Liver (tissue), 9 donors: Measurements from ENCODE around the gene SALL1. TPM values are rescaled to one million over a fixed set of nuclear protein-coding genes. Genes with fewer than 3 reads are reported as not detected.
A peak's percentile ranks its signal among the peaks of the same experiment; 100 is the strongest.

ENCODE experiments used
- DNase-seq: peaks from one replicate; pipeline ENCODE4 v3.0.0-alpha.2; 2017; ENCODE audit warnings: low spot score
- H3K27ac ChIP-seq, 2 donors: one replicate each; pipeline ENCODE4 v1.7.0; 2013; ENCODE audit warnings: inconsistent platforms in 2 of 2, low read length in 2 of 2, control low read depth in 1 of 2, low read depth in 1 of 2, mild to moderate bottlenecking in 1 of 2
- H3K27me3 ChIP-seq, 4 donors: one replicate each; pipeline versions ENCODE4 v1.6.1 to v1.7.0; 2013; ENCODE audit warnings: low read length in 3 of 4, inconsistent platforms in 1 of 4, mild to moderate bottlenecking in 1 of 4, moderate library complexity in 1 of 4; ENCODE audit not compliant: control insufficient read depth in 4 of 4, insufficient read depth in 4 of 4
- H3K36me3 ChIP-seq, 4 donors: one replicate each; pipeline versions ENCODE4 v1.6.1 to v1.7.0; 2013; ENCODE audit warnings: low read length in 3 of 4, mild to moderate bottlenecking in 3 of 4, low read depth in 1 of 4, moderate library complexity in 1 of 4; ENCODE audit not compliant: control insufficient read depth in 4 of 4, insufficient read depth in 3 of 4
- H3K4me1 ChIP-seq, 4 donors: one replicate each; pipeline versions ENCODE4 v1.6.1 to v1.7.0; 2013; ENCODE audit warnings: low read length in 3 of 4, mild to moderate bottlenecking in 3 of 4, moderate library complexity in 1 of 4; ENCODE audit not compliant: control insufficient read depth in 4 of 4, insufficient read depth in 4 of 4
- H3K4me3 ChIP-seq, 3 donors: one replicate each; pipeline versions ENCODE4 v1.6.1 to v1.7.0; 2013; ENCODE audit warnings: low read length in 3 of 3, control low read depth in 1 of 3, low read depth in 1 of 3, mild to moderate bottlenecking in 1 of 3
- H3K9ac ChIP-seq, 2 donors: one replicate each; pipeline ENCODE4 v1.7.0; 2013; ENCODE audit warnings: low read length in 2 of 2, mild to moderate bottlenecking in 2 of 2, moderate library complexity in 2 of 2, control low read depth in 1 of 2, low read depth in 1 of 2
- H3K9me3 ChIP-seq, 4 donors: one replicate each; pipeline versions ENCODE4 v1.6.1 to v1.7.0; 2013; ENCODE audit warnings: low read length in 3 of 4; ENCODE audit not compliant: control insufficient read depth in 4 of 4
- EGR1 ChIP-seq, 2 donors: IDR thresholded peaks; 2 replicates each; pipeline ENCODE4 v1.6.1; 2016 to 2018; ENCODE audit warnings: antibody characterized with exemption in 2 of 2, low read depth in 2 of 2
- FOXA2 ChIP-seq: IDR thresholded peaks from 2 replicates; pipeline ENCODE4 v1.6.1; 2016; ENCODE audit warnings: antibody characterized with exemption
- GABPA ChIP-seq, 2 donors: IDR thresholded peaks in 1 of 2; conservative IDR thresholded peaks in 1 of 2; 2 replicates each; pipeline ENCODE4 v1.6.1; 2016; ENCODE audit warnings: antibody characterized with exemption in 2 of 2, mild to moderate bottlenecking in 1 of 2, moderate library complexity in 1 of 2
- HNF4G ChIP-seq: IDR thresholded peaks from 2 replicates; pipeline ENCODE4 v1.6.1; 2016; ENCODE audit warnings: antibody characterized with exemption
- JUND ChIP-seq, 2 donors: IDR thresholded peaks; 2 replicates each; pipeline ENCODE4 v1.6.1; 2016; ENCODE audit warnings: antibody characterized with exemption in 2 of 2
- NR2F2 ChIP-seq: IDR thresholded peaks from 2 replicates; pipeline ENCODE4 v1.6.1; 2016; ENCODE audit warnings: antibody characterized with exemption
- REST ChIP-seq: IDR thresholded peaks from 2 replicates; pipeline ENCODE4 v1.6.1; 2016; ENCODE audit warnings: antibody characterized with exemption, mild to moderate bottlenecking
- RXRA ChIP-seq, 2 donors: IDR thresholded peaks; 2 replicates each; pipeline ENCODE4 v1.6.1; 2017 to 2018; ENCODE audit warnings: antibody characterized with exemption in 2 of 2, mild to moderate bottlenecking in 1 of 2
- SP1 ChIP-seq: IDR thresholded peaks from 2 replicates; pipeline ENCODE4 v1.6.1; 2018; ENCODE audit warnings: antibody characterized with exemption, mild to moderate bottlenecking
- TAF1 ChIP-seq: conservative IDR thresholded peaks from 2 replicates; pipeline ENCODE4 v1.6.1; 2016; ENCODE audit warnings: antibody characterized with exemption, mild to moderate bottlenecking
- YY1 ChIP-seq: IDR thresholded peaks from 2 replicates; pipeline ENCODE4 v1.6.1; 2016; ENCODE audit warnings: antibody characterized with exemption, mild to moderate bottlenecking
- ZBTB33 ChIP-seq: IDR thresholded peaks from 2 replicates; pipeline ENCODE4 v1.6.1; 2016; ENCODE audit warnings: antibody characterized with exemption
- WGBS: extraction: QIAGEN DNeasy Blood & Tissue Kit; methylation state at CpG from one replicate; pipeline ENCODE4 v1.1.7; 2013; 5-methylcytosine and 5-hydroxymethylcytosine counted together
- polyA plus RNA-seq, 2 donors: library from polyadenylated mRNA; stranded (reverse) in 1 of 2; unstranded in 1 of 2; fragments of 200-250 nt in 1 of 2; fragments of >200 nt in 1 of 2; fragmentation: Nextera tagmentation in 1 of 2; extraction: Ambion mirVana in 1 of 2; gene quantifications; one replicate each; pipeline versions ENCODE4 v1.2.1 to v1.2.3, GENCODE V29; 2013 to 2015
- total RNA-seq, 2 donors: library from RNA; depleted of rRNA; stranded (reverse); fragments of >200 nt; gene quantifications; one replicate each; pipeline ENCODE4 v1.2.3, GENCODE V29; 2014
- TF ChIP-seq, protein P1 (sequence below): IDR thresholded peaks from 2 replicates; pipeline ENCODE4 v1.6.1; 2016; ENCODE audit warnings: antibody characterized with exemption
- TF ChIP-seq, protein P2 (sequence below): IDR thresholded peaks from 2 replicates; pipeline ENCODE4 v1.6.1; 2016; ENCODE audit warnings: antibody characterized with exemption
- TF ChIP-seq, protein P3 (sequence below): fragments of 150-350 bp; IDR thresholded peaks from 2 replicates; pipeline ENCODE4 v1.5.1; 2017; ENCODE audit warnings: improper control_type of control experiment, low read depth, low read length; ENCODE audit not compliant: missing input control
- donor health status: healthy.
- donor health status: healthy.
- donor health status: healthy.
- donor health status: healthy.
- donor health status: healthy.

Gene SALL1
- total and polyA plus RNA-seq, 4 donors: 1.8 to 13.4 (median 11.7) TPM

- Histone ChIP-seq H3K27me3 (no peaks in the 10 kb centered on the region), H3K9me3 (no peaks in the 10 kb centered on the region), H3K4me1 (peaks cover 16 to 31% (median 25%) of the 10 kb centered on the region in 4 donors), H3K36me3 (peaks cover 0 to 2% (median 0%) of the 10 kb centered on the region in 4 donors), H3K4me3 (peak overlapping the region; percentile 87 to 99 (median 87)), H3K27ac (peak overlapping the region; percentile 98 to 100), H3K9ac (peak overlapping the region; percentile 93 to 97)
- no peak for DNase-seq
- 35% methylated on average over 32 of the region's 32 CpGs for WGBS
- TF ChIP-seq, protein P1, sequence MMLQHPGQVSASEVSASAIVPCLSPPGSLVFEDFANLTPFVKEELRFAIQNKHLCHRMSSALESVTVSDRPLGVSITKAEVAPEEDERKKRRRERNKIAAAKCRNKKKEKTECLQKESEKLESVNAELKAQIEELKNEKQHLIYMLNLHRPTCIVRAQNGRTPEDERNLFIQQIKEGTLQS: no peak
- TF ChIP-seq, protein P2, sequence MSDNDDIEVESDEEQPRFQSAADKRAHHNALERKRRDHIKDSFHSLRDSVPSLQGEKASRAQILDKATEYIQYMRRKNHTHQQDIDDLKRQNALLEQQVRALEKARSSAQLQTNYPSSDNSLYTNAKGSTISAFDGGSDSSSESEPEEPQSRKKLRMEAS: no peak
- no peak for TF ChIP-seq RXRA (IDR thresholded peaks at IDR 0.05)
- no peak for TF ChIP-seq ZBTB33
- TF ChIP-seq FOXA2: no peak
- TF ChIP-seq REST: no peak
- TF ChIP-seq YY1: no peak
- TF ChIP-seq SP1: no peak
- TF ChIP-seq GABPA (IDR thresholded peaks at IDR 0.05 in 1 of 2, conservative IDR thresholded peaks at IDR 0.05 in 1 of 2): no peak
- no peak for TF ChIP-seq TAF1
Observed at GRCh38 chr16:51153577-51154031, 2.5 kb upstream of the SALL1 start.

DNA sequence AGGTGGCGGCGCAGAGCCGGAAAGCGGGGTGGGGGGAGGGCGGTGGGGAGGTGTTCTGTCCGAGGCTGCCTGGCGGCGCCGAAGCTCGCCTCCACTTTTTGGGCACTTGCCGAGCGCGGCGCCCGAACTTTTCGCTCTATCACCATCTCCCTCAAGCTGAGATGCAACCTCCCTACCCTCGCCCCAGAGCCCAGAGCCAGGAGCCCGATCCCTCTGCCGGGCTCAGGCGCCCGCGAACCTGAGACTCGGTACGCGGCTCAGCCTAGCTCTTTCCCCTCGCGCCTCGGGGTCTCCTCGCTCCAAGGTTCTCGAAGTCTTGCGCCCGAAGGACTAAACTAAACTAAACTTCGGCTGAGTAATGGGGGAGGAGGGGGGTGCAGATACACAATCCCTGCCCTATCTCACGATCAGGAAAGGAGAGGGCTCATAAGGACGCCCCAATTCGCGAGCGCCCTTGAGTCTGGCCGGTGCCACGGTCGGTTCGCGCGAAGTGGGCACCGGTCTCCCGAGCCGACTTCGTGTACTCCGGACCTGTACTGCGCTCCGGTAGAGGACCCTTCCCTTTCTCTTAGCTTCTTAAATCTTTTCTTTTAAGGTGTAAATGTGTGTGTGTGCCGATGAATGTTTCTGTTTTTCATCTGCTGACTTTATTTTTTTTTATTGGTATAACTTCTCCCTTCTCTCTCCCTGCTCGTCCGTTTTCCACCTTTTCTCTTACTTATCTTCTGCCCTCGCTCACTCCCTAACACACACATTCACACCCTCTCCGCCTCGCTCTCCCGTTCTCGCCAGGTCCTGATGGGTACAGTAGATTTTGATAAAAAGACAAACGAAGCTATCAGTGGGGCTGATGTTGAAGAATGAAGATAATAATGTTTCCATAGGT, 1.9 kb upstream of the SALL1 start:
- no peaks in the 10 kb centered on the region for H3K27me3 ChIP-seq
- peak overlapping the region; percentile 98 to 100 for H3K27ac ChIP-seq
- DNase-seq: no peak
- WGBS: 4% methylated on average over 60 of the region's 60 CpGs
- H3K4me3 ChIP-seq: peak overlapping the region; percentile 87 to 99 (median 87)
- no peaks in the 10 kb centered on the region for H3K9me3 ChIP-seq
- H3K9ac ChIP-seq: peak overlapping the region; percentile 93 to 97
- H3K36me3 ChIP-seq: peaks cover 0 to 2% (median 0%) of the 10 kb centered on the region in 4 donors
- peaks cover 14 to 29% (median 23%) of the 10 kb centered on the region in 4 donors for H3K4me1 ChIP-seq
- no peak for TF ChIP-seq YY1
- TF ChIP-seq, protein P1: no peak
- no peak for TF ChIP-seq RXRA (IDR thresholded peaks at IDR 0.05)
- TF ChIP-seq FOXA2: no peak
- no peak for TF ChIP-seq REST
- no peak for TF ChIP-seq GABPA (IDR thresholded peaks at IDR 0.05 in 1 of 2, conservative IDR thresholded peaks at IDR 0.05 in 1 of 2)
- TF ChIP-seq, protein P2: no peak
- TF ChIP-seq, protein P3, sequence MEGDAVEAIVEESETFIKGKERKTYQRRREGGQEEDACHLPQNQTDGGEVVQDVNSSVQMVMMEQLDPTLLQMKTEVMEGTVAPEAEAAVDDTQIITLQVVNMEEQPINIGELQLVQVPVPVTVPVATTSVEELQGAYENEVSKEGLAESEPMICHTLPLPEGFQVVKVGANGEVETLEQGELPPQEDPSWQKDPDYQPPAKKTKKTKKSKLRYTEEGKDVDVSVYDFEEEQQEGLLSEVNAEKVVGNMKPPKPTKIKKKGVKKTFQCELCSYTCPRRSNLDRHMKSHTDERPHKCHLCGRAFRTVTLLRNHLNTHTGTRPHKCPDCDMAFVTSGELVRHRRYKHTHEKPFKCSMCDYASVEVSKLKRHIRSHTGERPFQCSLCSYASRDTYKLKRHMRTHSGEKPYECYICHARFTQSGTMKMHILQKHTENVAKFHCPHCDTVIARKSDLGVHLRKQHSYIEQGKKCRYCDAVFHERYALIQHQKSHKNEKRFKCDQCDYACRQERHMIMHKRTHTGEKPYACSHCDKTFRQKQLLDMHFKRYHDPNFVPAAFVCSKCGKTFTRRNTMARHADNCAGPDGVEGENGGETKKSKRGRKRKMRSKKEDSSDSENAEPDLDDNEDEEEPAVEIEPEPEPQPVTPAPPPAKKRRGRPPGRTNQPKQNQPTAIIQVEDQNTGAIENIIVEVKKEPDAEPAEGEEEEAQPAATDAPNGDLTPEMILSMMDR: no peak
- TF ChIP-seq HNF4G: no peak
- no peak for TF ChIP-seq JUND (IDR thresholded peaks at IDR 0.05)
- TF ChIP-seq SP1: no peak
- no peak for TF ChIP-seq NR2F2
- peak in 1 of 2 donors; percentile 9 for TF ChIP-seq EGR1 (IDR thresholded peaks at IDR 0.05; ENCODE audit: low read depth in 2 of 2)
